LNCaP clone FGC (cell line): ENCODE measurements around the gene TRABD2A.
"Not testable (repeated sequence)": the region's sequence is repeated elsewhere in the genome, so short reads cannot be mapped to it uniquely, and the experiment has no call there.

Source experiments
- DNase-seq: peaks from one replicate; pipeline ENCODE4 v3.0.0-alpha.2; 2011; ENCODE audit warnings: low read depth
- H3K4me3 ChIP-seq: 2 replicates; pipeline ENCODE4 v1.5.1; 2011; ENCODE audit warnings: mild to moderate bottlenecking, low read depth, low read length, control low read depth
- CTCF ChIP-seq: IDR thresholded peaks from 2 replicates; pipeline ENCODE4 v1.5.1; 2012; ENCODE audit warnings: mild to moderate bottlenecking; ENCODE audit not compliant: control insufficient read depth, insufficient read depth; ENCODE audit errors: extremely low read depth

The TRABD2A gene

GRCh38 chr2:84781942-84782716 lies 98.8 kb downstream of the TRABD2A start:
- no peak for DNase-seq
- H3K4me3 ChIP-seq = no peak overlapping the region
- no peak for TF ChIP-seq CTCF

DNA sequence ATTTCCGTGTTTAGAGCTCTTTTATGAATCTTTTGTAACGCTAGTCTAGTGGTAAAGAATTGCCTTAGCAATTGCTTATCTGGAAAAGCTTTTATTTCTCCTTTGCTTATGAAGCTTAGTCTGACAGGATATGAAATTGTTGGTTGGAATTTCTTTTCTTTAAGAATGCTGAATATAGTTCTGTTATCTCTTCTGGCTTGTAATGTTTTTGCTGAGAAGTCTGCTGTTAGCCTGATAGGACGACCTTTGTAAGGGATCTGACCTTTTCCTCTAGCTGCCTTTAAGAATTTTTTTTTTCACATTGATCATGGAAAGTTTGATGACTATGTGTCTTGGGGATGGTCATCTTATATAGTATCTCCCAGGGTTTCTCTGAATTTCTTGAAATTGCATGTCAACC lies 101.1 kb downstream of the TRABD2A start:
- TF ChIP-seq CTCF = no peak
- no peak overlapping the region for H3K4me3 ChIP-seq
- DNase-seq = no peak

DNA sequence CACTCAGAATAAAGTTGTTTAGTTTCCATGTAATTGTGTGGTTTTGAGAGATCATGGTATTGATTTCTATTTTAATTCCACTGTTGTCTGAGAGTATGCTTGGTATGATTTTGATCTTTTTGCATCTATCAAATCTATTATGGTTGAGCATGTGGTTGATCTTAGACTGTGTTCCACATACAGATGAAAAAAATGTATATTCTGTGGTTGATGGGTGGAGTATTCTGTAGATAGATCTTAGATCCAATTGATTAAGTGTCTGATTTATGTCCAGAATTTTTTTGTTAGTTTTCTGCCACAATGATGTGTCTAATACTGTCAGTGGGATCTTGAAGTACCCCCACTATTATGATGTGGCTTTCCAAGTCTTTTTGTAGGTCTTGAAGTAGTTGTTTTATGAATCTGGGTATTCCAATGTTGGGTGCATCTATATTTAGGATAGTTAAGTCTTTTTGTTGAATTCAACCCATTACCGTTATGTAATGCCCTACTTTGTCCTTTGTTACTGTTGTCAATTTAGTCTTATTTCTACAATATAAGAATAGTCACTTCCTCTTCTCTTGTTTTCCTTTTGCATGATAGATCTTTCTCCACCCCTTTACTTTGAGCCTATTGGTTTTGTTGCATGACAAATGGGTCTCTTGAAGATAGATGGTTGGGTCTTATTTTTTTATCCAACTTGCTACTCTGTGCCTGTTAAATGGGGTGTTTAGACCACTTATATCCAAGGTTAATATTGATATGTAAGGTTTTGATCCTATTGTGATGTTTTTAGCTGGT lies 101.8 kb downstream of the TRABD2A start:
- H3K4me3 ChIP-seq = no peak overlapping the region
- no peak for TF ChIP-seq CTCF
- DNase-seq = no peak

DNA sequence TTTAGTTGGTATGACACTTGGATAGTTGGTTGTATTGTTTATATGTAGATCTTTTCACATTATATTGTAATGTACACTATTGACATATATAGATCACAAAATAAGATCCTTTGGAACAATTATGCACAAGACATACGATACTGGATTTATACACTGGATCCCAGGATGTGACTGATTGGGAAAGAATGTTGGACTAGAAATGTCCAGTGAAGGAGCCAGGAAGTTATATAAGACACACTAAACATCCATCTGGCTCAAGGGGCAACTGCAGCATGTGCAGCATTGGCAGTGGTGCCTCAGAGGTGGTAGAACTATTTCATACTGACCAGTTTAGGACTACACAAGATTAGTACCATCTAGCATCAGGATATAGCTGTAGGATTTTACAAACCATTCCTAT lies 104.9 kb downstream of the TRABD2A start:
- TF ChIP-seq CTCF = no peak
- DNase-seq = no peak
- no peak overlapping the region for H3K4me3 ChIP-seq

DNA sequence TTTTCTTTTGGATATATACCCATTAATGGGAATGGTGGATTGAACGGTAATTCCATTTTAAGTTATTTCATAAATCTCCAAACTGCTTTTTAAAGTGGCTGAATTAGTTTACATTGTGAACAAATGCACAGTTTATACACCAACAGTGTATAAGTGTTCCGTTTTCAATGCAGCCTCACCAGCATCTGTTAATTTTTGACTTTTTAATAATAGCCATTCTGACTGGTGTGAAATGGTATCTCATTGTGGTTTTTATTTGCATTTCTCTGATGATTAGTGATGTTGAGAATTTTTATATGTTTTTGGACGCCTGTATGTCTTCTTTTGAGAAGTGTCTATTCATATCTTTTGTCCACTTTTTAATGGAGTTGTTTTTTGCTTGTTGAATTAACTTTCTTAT lies 107.3 kb downstream of the TRABD2A start:
- not testable (repeated sequence) for DNase-seq, H3K4me3 ChIP-seq
